Neural cell (in vitro differentiated cells): ENCODE results near the gene SPOCK1. TPM values are rescaled to one million over a fixed set of nuclear protein-coding genes. Genes with fewer than 3 reads are reported as not detected.

Experiments used
- H2AFZ ChIP-seq: fragments of 200-600, 300-800 bp; sonication (generic), shearing (Covaris generic); 2 replicates; pipeline ENCODE4 v1.6.0; 2014; ENCODE audit warnings: low read depth, mild to moderate bottlenecking, antibody characterized with exemption, low read length, moderate library complexity
- H3F3A ChIP-seq: fragments of 200-600 bp; shearing (Covaris generic); 2 replicates; pipeline ENCODE4 v1.6.1; 2016; ENCODE audit warnings: mild to moderate bottlenecking, moderate library complexity, mixed read lengths, antibody characterized with exemption, low read length; ENCODE audit not compliant: insufficient read depth, poor library complexity, severe bottlenecking
- H3K27ac ChIP-seq: fragments of 200-600, 300-800 bp; sonication (generic), shearing (Covaris generic); 2 replicates; pipeline ENCODE4 v1.5.1; 2014; ENCODE audit warnings: mild to moderate bottlenecking, low read length, moderate library complexity
- H3K27me3 ChIP-seq: fragments of 300-800, 200-600 bp; sonication (generic), shearing (Covaris generic); 2 replicates; pipeline ENCODE4 v1.6.0; 2014; ENCODE audit warnings: mild to moderate bottlenecking, low read depth, low read length, moderate library complexity; ENCODE audit not compliant: insufficient read depth
- H3K36me3 ChIP-seq: fragments of 300-800, 200-600 bp; sonication (generic), shearing (Covaris generic); 2 replicates; pipeline ENCODE4 v1.5.1; 2014; ENCODE audit warnings: mild to moderate bottlenecking, antibody characterized with exemption, low read length, moderate library complexity; ENCODE audit not compliant: insufficient read depth
- H3K4me2 ChIP-seq: fragments of 300-800, 200-600 bp; sonication (generic), shearing (Covaris generic); 2 replicates; pipeline ENCODE4 v1.6.0; 2014; ENCODE audit warnings: mild to moderate bottlenecking, low read length
- H3K4me3 ChIP-seq: fragments of 300-800, 200-600 bp; sonication (generic), shearing (Covaris generic); 2 replicates; pipeline ENCODE4 v1.5.1; 2014; ENCODE audit warnings: mild to moderate bottlenecking, low read length, moderate library complexity
- H3K79me2 ChIP-seq: fragments of 200-600 bp; shearing (Covaris generic); replicated peaks from 2 replicates; pipeline ENCODE4 v1.6.0; 2014; ENCODE audit warnings: mild to moderate bottlenecking, low read length, moderate library complexity; ENCODE audit not compliant: insufficient read depth
- H3K9ac ChIP-seq: fragments of 300-800, 200-600 bp; sonication (generic), shearing (Covaris generic); 2 replicates; pipeline ENCODE4 v1.6.1; 2016; ENCODE audit warnings: mild to moderate bottlenecking, low read length, mixed read lengths
- H3K9me2 ChIP-seq: fragments of 200-600 bp; shearing (Covaris generic); 2 replicates; pipeline ENCODE4 v1.6.1; 2016; ENCODE audit warnings: mild to moderate bottlenecking, low read length, mixed read lengths; ENCODE audit not compliant: insufficient read depth
- H3K9me3 ChIP-seq: fragments of 200-600, 300-800 bp; sonication (generic), shearing (Covaris generic); 2 replicates; pipeline ENCODE4 v1.6.1; 2016; ENCODE audit warnings: mild to moderate bottlenecking, mixed run types, low read length, moderate library complexity, mixed read lengths
- H4K20me1 ChIP-seq: fragments of 200-600 bp; shearing (Covaris generic); 2 replicates; pipeline ENCODE4 v1.6.1; 2016; ENCODE audit warnings: mild to moderate bottlenecking, mixed run types; ENCODE audit not compliant: insufficient read depth
- CTCF ChIP-seq: fragments of 450-650 bp; IDR thresholded peaks from 2 replicates; pipeline ENCODE4 v1.5.1; 2014; ENCODE audit warnings: antibody characterized with exemption, mild to moderate bottlenecking, moderate library complexity; ENCODE audit not compliant: poor library complexity, severe bottlenecking
- EP300 ChIP-seq: fragments of 450-650 bp; conservative IDR thresholded peaks from 2 replicates; pipeline ENCODE4 v1.6.1; 2014; ENCODE audit warnings: antibody characterized with exemption, mild to moderate bottlenecking, moderate library complexity; ENCODE audit not compliant: poor library complexity, severe bottlenecking
- EZH2 ChIP-seq: fragments of 200-600, 300-800 bp; shearing (Covaris generic), sonication (generic); IDR thresholded peaks from 2 replicates; pipeline ENCODE4 v1.6.1; 2014; ENCODE audit warnings: antibody characterized with exemption, low read length, borderline replicate concordance, mild to moderate bottlenecking; ENCODE audit not compliant: insufficient read depth, poor library complexity, severe bottlenecking
- MXI1 ChIP-seq: fragments of 450-650 bp; conservative IDR thresholded peaks from 2 replicates; pipeline ENCODE4 v1.6.1; 2014; ENCODE audit warnings: antibody characterized with exemption, mild to moderate bottlenecking; ENCODE audit not compliant: poor library complexity, severe bottlenecking
- POLR2AphosphoS5 ChIP-seq: IDR thresholded peaks from 2 replicates; pipeline ENCODE4 v1.6.1; 2012
- RAD21 ChIP-seq: fragments of 450-650 bp; conservative IDR thresholded peaks from 2 replicates; pipeline ENCODE4 v1.6.1; 2014; ENCODE audit warnings: antibody characterized with exemption, mild to moderate bottlenecking, moderate library complexity
- SMC3 ChIP-seq: fragments of 450-650 bp; conservative IDR thresholded peaks from 2 replicates; pipeline ENCODE4 v1.6.1; 2014; ENCODE audit warnings: antibody characterized with exemption, mild to moderate bottlenecking, moderate library complexity; ENCODE audit not compliant: poor library complexity
- TAF1 ChIP-seq: IDR thresholded peaks from 2 replicates; pipeline ENCODE4 v1.6.1; 2012; ENCODE audit warnings: low read depth
- polyA plus RNA-seq: library from polyadenylated mRNA; depleted of rRNA; stranded (reverse); fragments of >200 nt; gene quantifications from 2 replicates; pipeline ENCODE4 v1.2.3, GENCODE V29; 2014
- TF ChIP-seq, protein P1 (sequence below): IDR thresholded peaks from 2 replicates; pipeline ENCODE4 v1.6.1; 2012; ENCODE audit warnings: borderline replicate concordance

SPOCK1 gene
- polyA plus RNA-seq, 1 donor from 2014 or later, result 33.6 TPM

DNA sequence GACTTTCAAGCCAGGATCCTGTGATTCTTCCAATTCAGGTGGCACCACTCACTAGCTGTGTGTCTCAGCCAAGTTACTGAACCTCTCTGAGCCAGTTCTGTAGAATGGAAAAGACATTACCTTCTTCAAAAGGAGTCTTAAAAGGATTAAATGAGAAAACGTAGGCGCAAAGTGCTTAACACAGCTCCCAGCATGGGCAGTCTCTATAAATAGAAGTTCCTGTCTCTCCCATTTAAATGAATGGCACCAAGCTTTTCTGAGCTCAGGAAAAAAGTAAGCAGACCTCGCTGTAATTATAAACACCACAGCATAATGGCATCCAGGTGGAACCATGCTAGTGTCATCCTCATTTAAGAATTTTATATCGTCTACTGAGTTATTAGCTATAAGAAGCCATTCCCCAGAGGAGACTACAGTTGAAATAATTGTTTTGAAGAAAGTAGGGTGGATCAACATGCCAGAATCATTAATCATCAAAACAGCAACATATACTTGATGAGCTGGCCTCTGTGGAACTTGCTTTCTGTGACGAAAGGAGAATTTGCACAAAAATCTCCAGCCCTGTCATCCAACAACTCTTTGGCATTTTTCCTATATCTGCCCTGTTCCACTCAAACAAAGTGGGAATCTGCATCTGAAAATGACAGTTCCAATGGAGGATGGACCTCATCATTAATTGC is 188.9 kb downstream of the SPOCK1 start:
- H3K4me2 ChIP-seq, result no peak overlapping the region
- TF ChIP-seq, protein P1, sequence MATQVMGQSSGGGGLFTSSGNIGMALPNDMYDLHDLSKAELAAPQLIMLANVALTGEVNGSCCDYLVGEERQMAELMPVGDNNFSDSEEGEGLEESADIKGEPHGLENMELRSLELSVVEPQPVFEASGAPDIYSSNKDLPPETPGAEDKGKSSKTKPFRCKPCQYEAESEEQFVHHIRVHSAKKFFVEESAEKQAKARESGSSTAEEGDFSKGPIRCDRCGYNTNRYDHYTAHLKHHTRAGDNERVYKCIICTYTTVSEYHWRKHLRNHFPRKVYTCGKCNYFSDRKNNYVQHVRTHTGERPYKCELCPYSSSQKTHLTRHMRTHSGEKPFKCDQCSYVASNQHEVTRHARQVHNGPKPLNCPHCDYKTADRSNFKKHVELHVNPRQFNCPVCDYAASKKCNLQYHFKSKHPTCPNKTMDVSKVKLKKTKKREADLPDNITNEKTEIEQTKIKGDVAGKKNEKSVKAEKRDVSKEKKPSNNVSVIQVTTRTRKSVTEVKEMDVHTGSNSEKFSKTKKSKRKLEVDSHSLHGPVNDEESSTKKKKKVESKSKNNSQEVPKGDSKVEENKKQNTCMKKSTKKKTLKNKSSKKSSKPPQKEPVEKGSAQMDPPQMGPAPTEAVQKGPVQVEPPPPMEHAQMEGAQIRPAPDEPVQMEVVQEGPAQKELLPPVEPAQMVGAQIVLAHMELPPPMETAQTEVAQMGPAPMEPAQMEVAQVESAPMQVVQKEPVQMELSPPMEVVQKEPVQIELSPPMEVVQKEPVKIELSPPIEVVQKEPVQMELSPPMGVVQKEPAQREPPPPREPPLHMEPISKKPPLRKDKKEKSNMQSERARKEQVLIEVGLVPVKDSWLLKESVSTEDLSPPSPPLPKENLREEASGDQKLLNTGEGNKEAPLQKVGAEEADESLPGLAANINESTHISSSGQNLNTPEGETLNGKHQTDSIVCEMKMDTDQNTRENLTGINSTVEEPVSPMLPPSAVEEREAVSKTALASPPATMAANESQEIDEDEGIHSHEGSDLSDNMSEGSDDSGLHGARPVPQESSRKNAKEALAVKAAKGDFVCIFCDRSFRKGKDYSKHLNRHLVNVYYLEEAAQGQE, result no peak
- TF ChIP-seq MXI1 (no peak), TAF1 (no peak), EZH2 (no peak), CTCF (no peak), SMC3 (no peak), RAD21 (no peak), POLR2AphosphoS5 (no peak)
- no peaks in the 10 kb centered on the region for H3K9me2 ChIP-seq
- H3K79me2 ChIP-seq, result no peaks in the 10 kb centered on the region
- H4K20me1 ChIP-seq, result no peaks in the 10 kb centered on the region
- H2AFZ ChIP-seq, result no peak overlapping the region
- H3K27me3 ChIP-seq, result no peaks in the 10 kb centered on the region
- no peaks in the 10 kb centered on the region for H3K9me3 ChIP-seq
- no peaks in the 10 kb centered on the region for H3F3A ChIP-seq
- H3K9ac ChIP-seq, result no peak overlapping the region
- no peaks in the 10 kb centered on the region for H3K36me3 ChIP-seq
- H3K27ac ChIP-seq, result no peak overlapping the region
- no peak overlapping the region for H3K4me3 ChIP-seq

- no peak overlapping the region for H3K4me2 ChIP-seq
- no peaks in the 10 kb centered on the region for H3F3A ChIP-seq
- no peak overlapping the region for H3K9ac ChIP-seq
- H3K27ac ChIP-seq, result no peak overlapping the region
- no peaks in the 10 kb centered on the region for H3K9me2 ChIP-seq
- H3K9me3 ChIP-seq, result no peaks in the 10 kb centered on the region
- no peak overlapping the region for H3K4me3 ChIP-seq
- no peaks in the 10 kb centered on the region for H3K36me3 ChIP-seq
- no peaks in the 10 kb centered on the region for H4K20me1 ChIP-seq
- no peak overlapping the region for H2AFZ ChIP-seq
- no peaks in the 10 kb centered on the region for H3K27me3 ChIP-seq
- no peak for TF ChIP-seq EZH2
- TF ChIP-seq TAF1, result no peak
- no peak for TF ChIP-seq EP300
- TF ChIP-seq SMC3, result no peak
- TF ChIP-seq, protein P1, result no peak
- no peak for TF ChIP-seq POLR2AphosphoS5
- TF ChIP-seq CTCF, result no peak
- TF ChIP-seq MXI1, result no peak
- no peak for TF ChIP-seq RAD21
- no peaks in the 10 kb centered on the region for H3K79me2 ChIP-seq
Observed at GRCh38 chr5:137309290-137309689, 189.8 kb downstream of the SPOCK1 start.
